Kidney (tissue), 14 donors: ENCODE results near the gene SPPL2C. TPM values are rescaled to one million over a fixed set of nuclear protein-coding genes. Genes with fewer than 3 reads are reported as not detected.
A peak's percentile ranks its signal among the peaks of the same experiment; 100 is the strongest.

Experiments
- DNase-seq, 5 donors: peaks; one replicate each; pipeline ENCODE4 v3.0.0-alpha.2; 2013 to 2020
- FAIRE-seq: peaks from 2 replicates; lab custom pipeline; 2012; peaks lifted over from hg19 to GRCh38; lab: Jason Lieb, UNC
- H3K27ac ChIP-seq, 2 donors: one replicate each; pipeline ENCODE4 v1.7.0; 2013; ENCODE audit warnings: low read depth in 2 of 2, low read length in 2 of 2, inconsistent platforms in 1 of 2
- H3K27me3 ChIP-seq: one replicate; pipeline ENCODE4 v1.7.1; 2013; ENCODE audit warnings: low read length, inconsistent platforms; ENCODE audit not compliant: control insufficient read depth, insufficient read depth
- H3K36me3 ChIP-seq, 3 donors: one replicate each; pipeline versions ENCODE4 v1.7.0 to v1.7.1; 2013; ENCODE audit warnings: low read length in 3 of 3, control low read depth in 1 of 3, inconsistent platforms in 1 of 3; ENCODE audit not compliant: insufficient read depth in 3 of 3, control insufficient read depth in 2 of 3
- H3K4me1 ChIP-seq, 3 donors: one replicate each; pipeline versions ENCODE4 v1.7.0 to v1.7.1; 2013; ENCODE audit warnings: low read length in 3 of 3, inconsistent platforms in 1 of 3, low read depth in 1 of 3; ENCODE audit not compliant: control insufficient read depth in 2 of 3, insufficient read depth in 2 of 3
- H3K4me3 ChIP-seq, 3 donors: one replicate each; pipeline versions ENCODE4 v1.7.0 to v1.8.1; 2013; ENCODE audit warnings: low read length in 3 of 3, control low read depth in 1 of 3, inconsistent platforms in 1 of 3
- H3K9ac ChIP-seq, 3 donors: one replicate each; pipeline versions ENCODE4 v1.7.0 to v1.7.1; 2013; ENCODE audit warnings: low read length in 3 of 3, control low read depth in 1 of 3, inconsistent platforms in 1 of 3
- H3K9me3 ChIP-seq, 3 donors: one replicate each; pipeline versions ENCODE4 v1.7.0 to v1.7.1; 2013; ENCODE audit warnings: low read length in 3 of 3, control low read depth in 1 of 3, inconsistent platforms in 1 of 3; ENCODE audit not compliant: control insufficient read depth in 2 of 3, insufficient read depth in 1 of 3
- CTCF ChIP-seq: IDR thresholded peaks from 3 replicates; pipeline ENCODE4 v1.5.1; 2012; ENCODE audit warnings: mild to moderate bottlenecking, moderate library complexity, borderline replicate concordance; ENCODE audit not compliant: insufficient read depth; ENCODE audit errors: extremely low read depth
- intact Hi-C: fragments of 100-400 bp; cut with DNase I; formaldehyde crosslinking; loops from one replicate; pipeline ENCODE4 v1.11.1; 2022
- polyA plus RNA-seq: library from polyadenylated mRNA; stranded (reverse); fragments of 350-450 nt; fragmentation: Illumina TruSeq; extraction: RNeasy Lipid Tissue Mini Kit (QIAGEN cat#74804); gene quantifications from one replicate; pipeline ENCODE4 v1.2.3, GENCODE V29; 2014; ENCODE audit warnings: low read depth, low replicate concordance; ENCODE audit not compliant: insufficient read depth
- total RNA-seq: library from RNA; stranded (reverse); fragmentation: NEBNext Ultra II Directional; extraction: Animal tissue kit (Norgen Biotek cat#: 25700); gene quantifications from one replicate; pipeline ENCODE4 v1.2.1, GENCODE V29; 2021
- donor health status: control.
- donor health status: control.
- donor health status: control.
- donor health status: control.
- donor health status: control.
- donor health status: DM: yes; HTN: yes; CAD: no.
- donor health status: Normal renal cell carcinoma (clear cell type).

The SPPL2C gene
- total and polyA plus RNA-seq, 2 donors from 2014 or later: not detected

GRCh38 chr17:45895304-45895968 is 50.8 kb downstream of the SPPL2C start:
- H3K4me1 ChIP-seq: peaks cover 0 to 14% (median 0%) of the 10 kb centered on the region in 3 donors
- H3K27me3 ChIP-seq: peaks cover 10% of the 10 kb centered on the region
- intact Hi-C loops: no loop called here
- FAIRE-seq: no peak
- H3K9ac ChIP-seq: no peak overlapping the region
- no peak for TF ChIP-seq CTCF
- H3K36me3 ChIP-seq: no peaks in the 10 kb centered on the region
- DNase-seq: peak in 4 of 5 donors; percentile 51 to 79 (median 60)
- H3K27ac ChIP-seq: no peak overlapping the region
- H3K4me3 ChIP-seq: peak overlapping the region; percentile 6 to 75 (median 55)
- no peaks in the 10 kb centered on the region for H3K9me3 ChIP-seq

- Histone ChIP-seq H3K36me3 (no peaks in the 10 kb centered on the region), H3K27ac (no peak overlapping the region), H3K4me3 (peak overlapping the region in 2 of 3 donors; percentile 55 to 75), H3K4me1 (peaks cover 0 to 14% (median 0%) of the 10 kb centered on the region in 3 donors), H3K27me3 (peaks cover 10% of the 10 kb centered on the region), H3K9ac (no peak overlapping the region), H3K9me3 (no peaks in the 10 kb centered on the region)
- peak in 3 of 5 donors; percentile 22 to 69 (median 27) for DNase-seq
- no peak for TF ChIP-seq CTCF
- intact Hi-C loops: no loop called here
- FAIRE-seq: no peak
These were observed 51.5 kb downstream of the SPPL2C start for GRCh38 chr17:45895969-45896785.

Other genes starting within 250 kb of the SPPL2C start
- gene CRHR1, start 60.6 kb upstream of the SPPL2C start, total RNA-seq: not detected
- gene CRHR1, start 60.6 kb upstream of the SPPL2C start, polyA plus RNA-seq: not detected
- gene MAPT, start 49.7 kb downstream of the SPPL2C start, total RNA-seq: 2.9 TPM
- 15.4 TPM for gene MAPT, start 49.7 kb downstream of the SPPL2C start, polyA plus RNA-seq
- not detected for gene STH, start 154.4 kb downstream of the SPPL2C start, total RNA-seq
- not detected for gene STH, start 154.4 kb downstream of the SPPL2C start, polyA plus RNA-seq